ENCODE results near the gene RANGAP1. TPM values are rescaled to one million over a fixed set of nuclear protein-coding genes. Genes with fewer than 3 reads are reported as not detected.

RANGAP1 gene
- total RNA-seq, 1 donor from 2014 or later, result 78.0 TPM

GRCh38 chr22:41288245-41288946 is 2.4 kb upstream of the RANGAP1 start:
- Mint-ChIP-seq H3K27me3 (no peaks in the 10 kb centered on the region), H3K4me1 (ENCODE audit: low read depth) (peaks cover 22% of the 10 kb centered on the region), H3K9me3 (ENCODE audit: low read depth) (no peaks in the 10 kb centered on the region), H3K4me3 (ENCODE audit: low read depth) (peak overlapping the region; percentile 57), H3K27ac (peak overlapping the region; percentile 85), H3K36me3 (ENCODE audit: insufficient read depth) (peaks cover 2% of the 10 kb centered on the region)
- TF ChIP-seq CTCF (IDR thresholded peaks at IDR 0.05; ENCODE audit: unreplicated experiment), result no peak
- no peak for DNase-seq (ENCODE audit: low spot score, unreplicated experiment)

GRCh38 chr22:41286639-41287091 is 678 bp upstream of the RANGAP1 start:
- Mint-ChIP-seq H3K36me3 (ENCODE audit: insufficient read depth) (peaks cover 5% of the 10 kb centered on the region), H3K9me3 (ENCODE audit: low read depth) (no peaks in the 10 kb centered on the region), H3K4me3 (ENCODE audit: low read depth) (peak overlapping the region; percentile 92), H3K4me1 (ENCODE audit: low read depth) (peaks cover 24% of the 10 kb centered on the region), H3K27ac (peak overlapping the region; percentile 99), H3K27me3 (no peaks in the 10 kb centered on the region)
- no peak for TF ChIP-seq CTCF (IDR thresholded peaks at IDR 0.05; ENCODE audit: unreplicated experiment)
- no peak for DNase-seq (ENCODE audit: low spot score, unreplicated experiment)

- DNase-seq (ENCODE audit: low spot score, unreplicated experiment), result peak; percentile 36
- no peaks in the 10 kb centered on the region for H3K9me3 Mint-ChIP-seq (ENCODE audit: low read depth)
- no peaks in the 10 kb centered on the region for H3K27me3 Mint-ChIP-seq
- H3K36me3 Mint-ChIP-seq (ENCODE audit: insufficient read depth), result peaks cover 5% of the 10 kb centered on the region
- H3K4me3 Mint-ChIP-seq (ENCODE audit: low read depth), result peak overlapping the region; percentile 92
- TF ChIP-seq CTCF (IDR thresholded peaks at IDR 0.05; ENCODE audit: unreplicated experiment), result no peak
- H3K27ac Mint-ChIP-seq, result peak overlapping the region; percentile 99
- peaks cover 22% of the 10 kb centered on the region for H3K4me1 Mint-ChIP-seq (ENCODE audit: low read depth)
Measured at GRCh38 chr22:41285441-41285819, 557 bp downstream of the RANGAP1 start.

DNA sequence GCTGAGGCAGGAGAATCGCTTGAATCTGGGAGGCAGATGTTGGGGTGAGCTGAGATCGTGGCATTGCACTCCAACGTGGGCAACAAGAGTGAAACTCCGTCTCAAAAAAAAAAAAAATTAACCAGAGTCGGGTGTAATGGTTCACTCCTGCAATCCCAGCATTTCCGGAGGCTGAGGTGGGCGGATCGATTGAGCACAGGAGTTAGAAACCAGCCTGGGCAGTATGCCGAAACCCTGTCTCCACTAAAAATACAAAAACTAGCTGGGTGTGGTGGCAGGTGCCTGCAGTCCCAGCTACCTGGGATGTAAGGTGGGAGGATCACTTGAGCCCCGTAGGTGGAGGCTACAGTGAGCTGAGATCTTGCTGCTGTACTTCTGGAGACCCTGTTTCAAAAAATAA is 1.5 kb downstream of the RANGAP1 start:
- no peak overlapping the region for H3K27ac Mint-ChIP-seq
- H3K27me3 Mint-ChIP-seq, result no peaks in the 10 kb centered on the region
- H3K4me3 Mint-ChIP-seq (ENCODE audit: low read depth), result peak overlapping the region; percentile 92
- H3K4me1 Mint-ChIP-seq (ENCODE audit: low read depth), result peaks cover 18% of the 10 kb centered on the region
- peaks cover 5% of the 10 kb centered on the region for H3K36me3 Mint-ChIP-seq (ENCODE audit: insufficient read depth)
- no peak for DNase-seq (ENCODE audit: low spot score, unreplicated experiment)
- H3K9me3 Mint-ChIP-seq (ENCODE audit: low read depth), result no peaks in the 10 kb centered on the region
- no peak for TF ChIP-seq CTCF (IDR thresholded peaks at IDR 0.05; ENCODE audit: unreplicated experiment)

DNA sequence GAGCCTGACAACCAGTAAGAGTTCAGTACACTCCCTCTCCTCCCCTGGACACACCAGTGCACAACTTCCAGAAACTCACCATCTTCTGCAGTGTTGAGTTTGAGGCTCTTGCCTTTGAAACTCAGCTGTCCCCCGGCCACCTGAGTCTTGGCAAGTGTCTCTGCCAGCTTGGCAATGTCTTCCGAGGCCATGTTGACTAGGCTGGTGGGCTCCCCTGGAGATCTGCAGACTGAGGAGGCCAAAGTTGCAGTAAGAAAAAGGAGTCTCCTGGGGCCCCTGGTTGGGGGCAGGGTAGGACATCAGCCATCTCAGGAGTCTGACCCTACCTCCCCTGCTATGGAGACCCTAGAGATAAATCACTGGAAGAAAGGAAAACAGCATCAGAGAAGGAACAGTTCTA is 5.1 kb downstream of the RANGAP1 start:
- Mint-ChIP-seq H3K27ac (no peak overlapping the region), H3K36me3 (ENCODE audit: insufficient read depth) (peaks cover 20% of the 10 kb centered on the region), H3K4me3 (ENCODE audit: low read depth) (no peak overlapping the region), H3K4me1 (ENCODE audit: low read depth) (peaks cover 7% of the 10 kb centered on the region), H3K27me3 (no peaks in the 10 kb centered on the region), H3K9me3 (ENCODE audit: low read depth) (no peaks in the 10 kb centered on the region)
- no peak for TF ChIP-seq CTCF (IDR thresholded peaks at IDR 0.05; ENCODE audit: unreplicated experiment)
- no peak for DNase-seq (ENCODE audit: low spot score, unreplicated experiment)
